Neural cell (in vitro differentiated cells): ENCODE results near the gene SPCS1. TPM values are rescaled to one million over a fixed set of nuclear protein-coding genes. Genes with fewer than 3 reads are reported as not detected.

Experiments used
- H2AFZ ChIP-seq: fragments of 200-600, 300-800 bp; sonication (generic), shearing (Covaris generic); 2 replicates; pipeline ENCODE4 v1.6.0; 2014; ENCODE audit warnings: low read depth, mild to moderate bottlenecking, antibody characterized with exemption, low read length, moderate library complexity
- H3F3A ChIP-seq: fragments of 200-600 bp; shearing (Covaris generic); 2 replicates; pipeline ENCODE4 v1.6.1; 2016; ENCODE audit warnings: mild to moderate bottlenecking, moderate library complexity, mixed read lengths, antibody characterized with exemption, low read length; ENCODE audit not compliant: insufficient read depth, poor library complexity, severe bottlenecking
- H3K27ac ChIP-seq: fragments of 200-600, 300-800 bp; sonication (generic), shearing (Covaris generic); 2 replicates; pipeline ENCODE4 v1.5.1; 2014; ENCODE audit warnings: mild to moderate bottlenecking, low read length, moderate library complexity
- H3K27me3 ChIP-seq: fragments of 300-800, 200-600 bp; sonication (generic), shearing (Covaris generic); 2 replicates; pipeline ENCODE4 v1.6.0; 2014; ENCODE audit warnings: mild to moderate bottlenecking, low read depth, low read length, moderate library complexity; ENCODE audit not compliant: insufficient read depth
- H3K36me3 ChIP-seq: fragments of 300-800, 200-600 bp; sonication (generic), shearing (Covaris generic); 2 replicates; pipeline ENCODE4 v1.5.1; 2014; ENCODE audit warnings: mild to moderate bottlenecking, antibody characterized with exemption, low read length, moderate library complexity; ENCODE audit not compliant: insufficient read depth
- H3K4me2 ChIP-seq: fragments of 300-800, 200-600 bp; sonication (generic), shearing (Covaris generic); 2 replicates; pipeline ENCODE4 v1.6.0; 2014; ENCODE audit warnings: mild to moderate bottlenecking, low read length
- H3K4me3 ChIP-seq: fragments of 300-800, 200-600 bp; sonication (generic), shearing (Covaris generic); 2 replicates; pipeline ENCODE4 v1.5.1; 2014; ENCODE audit warnings: mild to moderate bottlenecking, low read length, moderate library complexity
- H3K79me2 ChIP-seq: fragments of 200-600 bp; shearing (Covaris generic); replicated peaks from 2 replicates; pipeline ENCODE4 v1.6.0; 2014; ENCODE audit warnings: mild to moderate bottlenecking, low read length, moderate library complexity; ENCODE audit not compliant: insufficient read depth
- H3K9ac ChIP-seq: fragments of 300-800, 200-600 bp; sonication (generic), shearing (Covaris generic); 2 replicates; pipeline ENCODE4 v1.6.1; 2016; ENCODE audit warnings: mild to moderate bottlenecking, low read length, mixed read lengths
- H3K9me2 ChIP-seq: fragments of 200-600 bp; shearing (Covaris generic); 2 replicates; pipeline ENCODE4 v1.6.1; 2016; ENCODE audit warnings: mild to moderate bottlenecking, low read length, mixed read lengths; ENCODE audit not compliant: insufficient read depth
- H3K9me3 ChIP-seq: fragments of 200-600, 300-800 bp; sonication (generic), shearing (Covaris generic); 2 replicates; pipeline ENCODE4 v1.6.1; 2016; ENCODE audit warnings: mild to moderate bottlenecking, mixed run types, low read length, moderate library complexity, mixed read lengths
- H4K20me1 ChIP-seq: fragments of 200-600 bp; shearing (Covaris generic); 2 replicates; pipeline ENCODE4 v1.6.1; 2016; ENCODE audit warnings: mild to moderate bottlenecking, mixed run types; ENCODE audit not compliant: insufficient read depth
- EP300 ChIP-seq: fragments of 450-650 bp; conservative IDR thresholded peaks from 2 replicates; pipeline ENCODE4 v1.6.1; 2014; ENCODE audit warnings: antibody characterized with exemption, mild to moderate bottlenecking, moderate library complexity; ENCODE audit not compliant: poor library complexity, severe bottlenecking
- RAD21 ChIP-seq: fragments of 450-650 bp; conservative IDR thresholded peaks from 2 replicates; pipeline ENCODE4 v1.6.1; 2014; ENCODE audit warnings: antibody characterized with exemption, mild to moderate bottlenecking, moderate library complexity
- polyA plus RNA-seq: library from polyadenylated mRNA; depleted of rRNA; stranded (reverse); fragments of >200 nt; gene quantifications from 2 replicates; pipeline ENCODE4 v1.2.3, GENCODE V29; 2014
- TF ChIP-seq, protein P1 (sequence below): IDR thresholded peaks from 2 replicates; pipeline ENCODE4 v1.6.1; 2012; ENCODE audit warnings: borderline replicate concordance

SPCS1 gene
- polyA plus RNA-seq, 1 donor from 2014 or later: 97.4 TPM

- peaks cover 66% of the 10 kb centered on the region for H3K79me2 ChIP-seq
These were observed 21.7 kb upstream of the SPCS1 start for GRCh38 chr3:52684184-52684583.

GRCh38 chr3:52685285-52685708 is 20.6 kb upstream of the SPCS1 start:
- Histone ChIP-seq H2AFZ (peak overlapping the region; percentile 59), H3K9me2 (no peaks in the 10 kb centered on the region), H3K79me2 (peaks cover 61% of the 10 kb centered on the region), H4K20me1 (no peaks in the 10 kb centered on the region), H3K4me3 (peak overlapping the region; percentile 83), H3K9me3 (no peaks in the 10 kb centered on the region), H3F3A (no peaks in the 10 kb centered on the region), H3K9ac (peak overlapping the region; percentile 92), H3K36me3 (peaks cover 7% of the 10 kb centered on the region), H3K27ac (peak overlapping the region; percentile 93), H3K4me2 (peak overlapping the region; percentile 97), H3K27me3 (no peaks in the 10 kb centered on the region)
- TF ChIP-seq, protein P1, sequence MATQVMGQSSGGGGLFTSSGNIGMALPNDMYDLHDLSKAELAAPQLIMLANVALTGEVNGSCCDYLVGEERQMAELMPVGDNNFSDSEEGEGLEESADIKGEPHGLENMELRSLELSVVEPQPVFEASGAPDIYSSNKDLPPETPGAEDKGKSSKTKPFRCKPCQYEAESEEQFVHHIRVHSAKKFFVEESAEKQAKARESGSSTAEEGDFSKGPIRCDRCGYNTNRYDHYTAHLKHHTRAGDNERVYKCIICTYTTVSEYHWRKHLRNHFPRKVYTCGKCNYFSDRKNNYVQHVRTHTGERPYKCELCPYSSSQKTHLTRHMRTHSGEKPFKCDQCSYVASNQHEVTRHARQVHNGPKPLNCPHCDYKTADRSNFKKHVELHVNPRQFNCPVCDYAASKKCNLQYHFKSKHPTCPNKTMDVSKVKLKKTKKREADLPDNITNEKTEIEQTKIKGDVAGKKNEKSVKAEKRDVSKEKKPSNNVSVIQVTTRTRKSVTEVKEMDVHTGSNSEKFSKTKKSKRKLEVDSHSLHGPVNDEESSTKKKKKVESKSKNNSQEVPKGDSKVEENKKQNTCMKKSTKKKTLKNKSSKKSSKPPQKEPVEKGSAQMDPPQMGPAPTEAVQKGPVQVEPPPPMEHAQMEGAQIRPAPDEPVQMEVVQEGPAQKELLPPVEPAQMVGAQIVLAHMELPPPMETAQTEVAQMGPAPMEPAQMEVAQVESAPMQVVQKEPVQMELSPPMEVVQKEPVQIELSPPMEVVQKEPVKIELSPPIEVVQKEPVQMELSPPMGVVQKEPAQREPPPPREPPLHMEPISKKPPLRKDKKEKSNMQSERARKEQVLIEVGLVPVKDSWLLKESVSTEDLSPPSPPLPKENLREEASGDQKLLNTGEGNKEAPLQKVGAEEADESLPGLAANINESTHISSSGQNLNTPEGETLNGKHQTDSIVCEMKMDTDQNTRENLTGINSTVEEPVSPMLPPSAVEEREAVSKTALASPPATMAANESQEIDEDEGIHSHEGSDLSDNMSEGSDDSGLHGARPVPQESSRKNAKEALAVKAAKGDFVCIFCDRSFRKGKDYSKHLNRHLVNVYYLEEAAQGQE: peak; percentile 39
- TF ChIP-seq RAD21: no peak

More at GRCh38 chr3:52684184-52684583, 21.7 kb upstream of the SPCS1 start:
- Histone ChIP-seq H3F3A (no peaks in the 10 kb centered on the region), H3K9me3 (no peaks in the 10 kb centered on the region), H3K27me3 (no peaks in the 10 kb centered on the region), H3K27ac (peak overlapping the region; percentile 93), H3K36me3 (peaks cover 7% of the 10 kb centered on the region), H2AFZ (no peak overlapping the region), H4K20me1 (no peaks in the 10 kb centered on the region), H3K9ac (peak overlapping the region; percentile 92), H3K9me2 (no peaks in the 10 kb centered on the region), H3K4me3 (peak overlapping the region; percentile 83), H3K4me2 (peak overlapping the region; percentile 97)
- TF ChIP-seq RAD21 (no peak), EP300 (no peak)
- TF ChIP-seq, protein P1: no peak
